HG03045 (cell line): ENCODE measurements around the gene GRIA4.
"Not testable (repeated sequence)": the region's sequence is repeated elsewhere in the genome, so short reads cannot be mapped to it uniquely, and the experiment has no call there.

Source experiments
- ATAC-seq: cut with Tn5 transposase; IDR thresholded peaks from one replicate; pipeline ENCODE4 v1.9.1; 2021; ENCODE audit warnings: mild to moderate bottlenecking, moderate library complexity; ENCODE audit not compliant: unreplicated experiment

The GRIA4 gene

DNA sequence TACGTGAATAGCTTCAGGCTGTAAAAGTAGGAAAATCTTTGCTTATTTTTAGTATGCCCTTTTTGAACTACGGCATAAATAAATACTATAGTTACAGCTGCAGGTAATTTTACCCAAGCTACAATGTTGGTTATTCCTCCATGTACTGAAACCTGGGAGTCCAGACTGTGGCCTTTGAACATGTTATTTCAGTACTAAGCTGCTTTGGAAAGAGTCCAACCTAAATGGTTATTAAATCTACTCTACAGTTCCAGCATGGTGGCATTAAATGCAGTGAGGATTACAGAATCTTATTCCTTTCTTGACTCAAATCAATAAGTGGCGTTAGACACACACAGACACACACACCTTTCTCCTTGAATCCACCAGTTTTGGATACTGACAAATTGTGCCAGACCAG lies 247.1 kb downstream of the GRIA4 start:
- no peak for ATAC-seq

DNA sequence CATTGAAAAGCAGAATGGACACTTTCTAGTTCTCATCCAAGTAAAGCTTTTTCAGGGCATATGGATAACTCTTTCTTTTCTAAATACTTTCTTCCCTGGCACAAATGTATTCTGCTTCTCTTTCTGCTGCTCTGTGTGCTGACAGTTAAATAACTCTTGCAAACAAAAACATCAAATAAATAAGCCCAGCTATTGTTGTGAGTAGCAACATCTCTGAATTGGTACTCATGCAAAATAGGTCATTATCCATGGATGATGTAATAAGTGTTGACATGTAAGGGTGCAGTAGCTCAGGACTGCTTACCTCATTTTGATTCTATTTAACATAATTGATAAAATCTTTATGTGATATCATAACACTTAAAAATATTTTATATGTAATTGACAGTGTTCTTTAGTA lies 247.9 kb downstream of the GRIA4 start:
- ATAC-seq = no peak

DNA sequence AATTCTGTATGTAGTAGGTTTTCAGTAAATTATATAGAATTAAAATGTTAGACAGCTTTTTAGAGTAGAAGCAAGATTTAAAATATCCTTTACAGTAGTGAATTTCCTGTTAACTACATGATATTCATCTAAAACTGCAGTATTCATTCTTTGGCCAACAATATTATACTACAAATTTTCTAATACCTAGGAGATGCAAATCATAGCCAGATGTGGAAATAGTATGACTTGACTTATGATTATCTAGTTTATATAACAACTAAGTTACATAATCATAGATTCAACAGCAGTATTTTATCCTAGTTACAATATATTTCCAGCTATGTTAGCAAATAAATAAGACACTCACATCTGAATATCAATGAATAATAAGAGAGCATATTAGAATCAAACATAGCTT lies 249.0 kb downstream of the GRIA4 start:
- ATAC-seq = no peak

DNA sequence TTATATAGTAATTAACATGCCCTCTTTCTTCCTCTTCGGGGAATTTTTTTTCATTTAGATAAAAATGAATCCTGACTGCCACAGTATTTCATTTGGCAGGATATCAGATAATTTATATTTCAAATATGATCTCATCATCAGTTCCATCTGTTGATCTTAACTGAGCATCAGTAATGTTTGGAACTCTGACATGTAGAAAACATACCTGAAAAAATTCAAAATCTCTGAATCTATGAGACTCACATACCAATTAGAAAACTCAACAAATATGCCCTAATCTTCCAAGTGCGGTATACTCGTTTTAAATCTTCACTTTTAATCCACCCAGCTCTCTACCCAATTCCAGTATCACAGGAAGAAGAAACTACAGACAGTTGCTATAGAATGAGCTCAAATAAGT lies 250.2 kb downstream of the GRIA4 start:
- no peak for ATAC-seq

DNA sequence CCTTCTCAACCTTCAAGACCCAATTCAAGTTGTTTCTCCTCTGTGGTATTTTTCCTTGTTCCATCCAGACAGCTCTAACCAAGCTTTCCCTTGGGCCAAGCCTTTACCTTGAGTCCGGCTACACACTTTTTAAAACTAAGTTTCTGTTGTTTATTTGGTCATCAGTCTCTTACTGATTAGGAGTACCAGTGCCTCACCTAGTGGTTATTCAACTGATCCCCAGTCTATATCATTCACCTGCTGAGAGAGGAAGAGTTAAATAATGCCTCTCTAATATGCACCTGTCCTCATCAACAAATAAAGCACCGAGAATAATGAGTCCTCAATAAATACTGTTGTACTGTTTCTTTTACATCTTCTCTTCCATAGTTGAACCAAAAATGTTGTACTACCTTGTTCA lies 251.4 kb downstream of the GRIA4 start:
- ATAC-seq = no peak

DNA sequence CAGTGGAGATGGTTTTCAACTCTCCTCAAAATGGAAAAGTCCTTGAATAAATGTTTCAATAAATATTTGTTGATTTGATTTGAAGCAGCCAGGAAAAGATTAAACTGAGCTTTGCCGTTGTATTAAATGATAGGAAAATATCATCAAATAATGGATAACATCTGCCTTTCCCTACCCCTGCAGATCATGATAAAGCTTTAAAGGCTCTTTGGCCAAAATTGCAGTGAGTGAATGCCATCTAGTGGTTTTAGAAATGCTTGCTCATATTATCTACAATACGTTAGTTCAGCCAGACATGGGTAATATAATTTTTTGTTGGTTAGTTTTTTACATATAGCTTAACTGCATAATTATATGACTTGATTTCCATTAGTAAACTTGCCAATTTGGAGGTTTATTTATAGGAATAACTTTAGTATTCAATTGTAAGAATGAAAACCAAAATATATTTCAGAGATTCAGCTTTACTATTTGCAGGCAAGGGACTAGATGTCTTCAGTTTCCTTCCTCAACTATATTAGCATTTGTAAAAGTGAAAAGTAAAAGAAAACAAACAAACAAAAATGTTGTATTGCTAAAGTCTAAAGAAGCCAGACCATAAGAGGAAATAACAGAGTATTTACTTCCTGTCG lies 253.0 kb downstream of the GRIA4 start:
- no peak for ATAC-seq

DNA sequence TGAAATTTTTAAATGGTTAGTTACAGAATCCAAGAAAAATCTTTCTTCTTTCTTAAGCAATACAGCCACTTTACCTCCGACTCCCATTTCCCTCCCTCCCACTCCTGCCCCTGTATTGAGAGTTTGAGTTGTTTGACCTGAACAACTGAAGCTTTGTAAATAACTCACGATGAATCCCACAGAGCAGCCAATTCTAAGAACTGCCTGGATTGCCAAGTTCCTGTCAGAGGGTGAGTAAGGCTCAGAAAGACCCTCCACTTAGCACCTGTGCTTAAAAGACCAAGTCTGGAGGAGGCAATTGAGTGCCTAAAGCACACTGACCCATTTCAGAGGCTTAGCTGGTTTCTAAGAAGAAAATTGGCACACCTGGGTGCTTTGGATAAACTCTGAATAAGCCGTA lies 253.7 kb downstream of the GRIA4 start:
- ATAC-seq = no peak

DNA sequence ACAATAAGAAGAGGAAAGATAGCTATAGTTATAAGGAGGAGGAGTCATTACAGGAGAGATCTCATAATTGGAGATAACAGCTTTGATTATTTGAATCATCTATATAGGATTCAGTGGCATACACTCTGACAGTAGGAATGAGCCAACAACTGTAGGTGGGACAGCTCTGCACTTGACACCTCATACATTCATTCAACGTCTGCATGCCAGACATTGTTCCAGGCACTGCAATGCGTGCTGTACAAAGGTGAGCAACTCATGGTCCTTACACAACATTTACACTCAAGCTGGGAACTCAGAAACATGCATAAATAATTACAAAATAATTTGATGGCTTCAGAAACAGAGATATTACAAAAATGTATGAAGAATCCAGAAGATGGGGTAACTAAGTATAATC lies 257.9 kb downstream of the GRIA4 start:
- no peak for ATAC-seq

DNA sequence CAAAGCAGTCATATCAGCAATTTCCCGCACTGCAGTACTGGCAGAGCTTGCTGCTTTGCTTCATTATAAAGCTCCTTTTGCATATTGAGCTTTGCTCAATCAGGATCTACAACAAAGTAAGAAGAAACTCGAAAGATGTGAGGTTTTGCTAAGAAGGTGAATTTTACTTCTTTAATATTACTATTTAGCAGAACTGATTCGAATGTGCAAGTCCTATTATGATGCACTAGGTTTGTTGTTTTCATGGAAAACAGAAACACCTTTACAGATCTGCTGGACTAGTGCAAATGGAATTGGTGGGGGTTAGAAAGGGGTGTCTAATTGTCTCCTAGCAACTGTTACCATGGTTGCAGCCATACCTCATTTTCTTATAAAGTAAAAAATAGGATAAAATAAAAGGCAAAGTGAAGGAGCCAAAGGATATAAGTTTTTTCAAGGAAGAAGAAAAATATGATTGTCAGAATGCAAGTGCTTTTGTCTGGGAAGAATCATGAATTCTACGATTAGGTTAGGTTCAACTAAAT lies 259.0 kb downstream of the GRIA4 start:
- ATAC-seq = no peak

DNA sequence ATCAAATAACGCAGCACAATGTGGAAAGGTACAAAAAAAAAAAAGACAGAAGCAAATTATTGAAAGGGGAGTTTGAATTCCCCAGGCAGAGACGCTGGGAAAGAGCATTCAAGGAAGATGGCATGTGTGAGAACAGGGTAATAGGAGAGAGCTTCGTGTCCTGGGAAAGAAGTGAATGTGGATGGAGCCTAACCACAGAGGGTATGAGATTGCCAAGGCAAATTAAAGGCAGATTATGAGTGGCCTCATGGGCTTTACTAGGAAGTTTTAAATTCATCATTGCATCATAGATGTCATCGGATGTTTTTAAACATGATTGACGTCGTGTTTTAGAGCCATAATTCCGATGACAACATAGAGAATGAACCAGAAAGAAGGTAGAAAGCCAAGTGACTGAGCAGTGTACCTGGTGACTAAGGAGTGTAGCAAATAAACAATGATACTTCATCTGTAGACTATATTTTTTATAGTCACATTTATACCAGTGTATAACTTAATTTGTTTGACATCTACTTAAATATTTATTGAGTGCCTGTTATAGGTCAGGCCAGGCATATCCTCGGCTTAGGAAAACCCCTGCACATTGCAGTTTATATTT lies 260.7 kb downstream of the GRIA4 start:
- no peak for ATAC-seq

DNA sequence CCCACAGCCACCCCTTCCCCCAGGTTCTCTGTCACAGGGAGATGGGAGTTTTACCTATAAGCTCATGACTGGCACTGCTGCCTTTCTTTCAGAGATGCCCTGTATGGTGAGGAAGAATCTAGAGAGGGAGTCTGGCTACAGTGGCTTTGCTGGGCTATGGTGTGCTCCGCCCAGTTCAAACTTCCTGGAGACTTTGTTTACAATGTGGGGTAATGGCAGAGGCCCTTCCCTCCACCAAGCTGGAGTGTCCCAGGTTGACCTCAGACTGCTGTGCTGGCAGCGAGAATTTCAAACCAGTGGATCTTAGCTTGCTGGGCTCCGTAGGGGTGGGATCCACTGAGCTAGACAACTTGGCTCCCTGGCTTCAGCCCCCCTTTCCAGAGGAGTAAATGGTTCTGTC lies 268.6 kb downstream of the GRIA4 start:
- ATAC-seq = no peak

DNA sequence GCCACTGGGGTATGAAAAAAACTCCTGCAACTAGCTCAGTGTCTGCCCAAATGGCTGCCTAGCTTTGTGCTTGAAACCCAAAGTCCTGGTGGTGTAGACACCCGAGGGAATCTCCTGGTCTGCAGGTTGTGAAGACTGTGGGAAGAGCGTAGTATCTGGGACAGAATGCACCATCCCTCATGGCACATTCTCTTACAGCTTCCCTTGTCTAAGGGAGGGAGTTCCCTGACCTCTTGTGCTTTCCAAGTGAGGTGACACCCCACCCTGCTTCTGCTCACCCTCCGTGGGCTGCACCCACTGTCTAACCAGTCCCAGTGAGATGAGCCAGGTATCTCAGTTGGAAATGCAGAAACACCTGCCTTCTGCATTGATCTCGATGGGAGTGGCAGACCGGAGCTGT lies 269.1 kb downstream of the GRIA4 start:
- ATAC-seq = not testable (repeated sequence)

DNA sequence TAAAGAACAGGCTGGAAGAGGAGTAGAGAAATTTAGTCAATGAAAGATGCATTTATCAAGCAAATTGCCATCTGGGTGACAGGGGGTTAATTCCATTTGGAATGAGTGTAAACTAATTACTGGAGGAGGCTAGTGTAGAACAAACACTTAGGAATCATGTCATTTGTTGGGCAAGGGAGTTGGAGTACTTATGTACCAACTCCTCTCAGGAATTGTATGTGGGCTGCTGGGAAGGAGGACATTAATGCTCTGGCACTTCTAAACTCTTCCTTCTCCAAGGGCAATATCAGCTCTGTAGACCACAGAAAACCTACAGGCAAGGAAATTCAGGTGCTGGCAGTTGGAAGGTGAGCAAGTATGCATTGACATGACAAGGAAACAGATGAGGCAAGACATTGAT lies 271.2 kb downstream of the GRIA4 start:
- no peak for ATAC-seq

DNA sequence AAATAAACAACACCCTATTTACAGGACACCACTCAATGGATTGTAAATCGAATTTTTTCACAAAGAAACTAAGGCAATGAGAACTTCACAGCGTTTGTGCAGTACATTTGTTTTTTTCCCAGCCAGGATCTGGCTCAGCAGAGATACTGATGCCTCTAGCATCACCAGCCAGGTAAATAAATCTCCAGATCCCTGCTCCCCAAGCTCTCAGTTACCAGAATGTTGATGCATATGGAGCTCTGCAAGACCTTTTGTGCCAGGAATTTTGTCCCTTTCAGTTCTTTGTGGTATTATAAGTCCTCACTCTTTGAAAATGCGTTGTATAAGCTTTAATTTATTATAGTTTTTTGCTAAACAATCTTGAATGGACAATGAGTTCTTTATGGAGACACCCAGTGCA lies 274.6 kb downstream of the GRIA4 start:
- no peak for ATAC-seq

DNA sequence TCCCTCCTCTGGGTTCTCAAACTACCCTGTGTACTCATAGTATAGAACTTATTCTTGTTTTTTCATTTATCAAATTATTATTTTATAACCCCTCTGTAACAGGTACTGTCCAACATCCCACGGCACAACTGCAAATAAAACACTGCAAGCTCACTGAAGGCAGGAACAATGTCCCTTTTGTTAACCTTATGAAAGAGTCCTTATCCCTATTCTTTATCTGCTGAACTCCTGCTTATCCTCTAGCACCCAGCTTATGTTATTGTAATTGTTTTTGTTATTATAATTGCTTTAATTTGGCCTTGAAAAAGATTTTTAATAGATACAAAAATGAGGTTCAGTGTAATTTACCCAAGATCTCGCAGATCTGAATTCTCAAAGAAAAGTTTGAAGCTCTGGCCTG lies 281.8 kb downstream of the GRIA4 start:
- ATAC-seq = no peak

DNA sequence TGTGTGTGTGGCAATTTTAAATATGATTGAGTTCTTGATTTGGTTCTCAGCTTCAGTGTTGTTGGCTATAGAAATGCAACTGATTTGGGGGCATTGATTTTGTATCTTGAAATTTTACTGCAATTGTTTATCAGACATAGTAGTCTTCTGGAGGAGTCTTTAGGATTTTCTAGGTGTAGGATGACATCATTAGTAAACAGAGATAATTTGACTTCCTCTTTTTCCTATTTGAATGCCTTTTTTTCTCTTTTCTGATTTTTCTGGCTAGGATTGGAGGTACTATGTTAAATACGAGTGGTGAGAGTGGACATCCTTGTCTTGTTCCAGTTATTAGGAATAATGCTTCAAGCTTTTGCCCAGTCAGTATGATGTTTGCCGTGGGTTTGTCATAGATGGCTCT lies 287.3 kb downstream of the GRIA4 start:
- no peak for ATAC-seq

DNA sequence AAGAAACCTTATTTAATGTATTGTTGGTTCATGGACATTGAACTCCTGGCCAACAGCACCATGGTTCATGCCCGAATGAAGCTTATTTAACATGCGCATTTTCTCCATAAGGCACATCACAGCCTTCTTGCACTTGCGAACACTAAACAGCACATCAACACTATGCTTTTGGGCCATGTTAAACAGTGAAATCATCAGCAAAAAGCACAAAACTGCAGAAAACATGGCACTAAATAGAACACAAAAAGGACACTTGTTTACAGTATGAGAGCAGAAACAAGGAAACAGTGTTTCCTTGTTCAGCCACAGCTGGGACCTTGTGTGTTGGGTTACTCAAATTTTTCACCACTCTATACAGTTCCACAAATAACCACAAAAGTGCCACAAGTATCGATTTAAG lies 289.9 kb downstream of the GRIA4 start:
- no peak for ATAC-seq

DNA sequence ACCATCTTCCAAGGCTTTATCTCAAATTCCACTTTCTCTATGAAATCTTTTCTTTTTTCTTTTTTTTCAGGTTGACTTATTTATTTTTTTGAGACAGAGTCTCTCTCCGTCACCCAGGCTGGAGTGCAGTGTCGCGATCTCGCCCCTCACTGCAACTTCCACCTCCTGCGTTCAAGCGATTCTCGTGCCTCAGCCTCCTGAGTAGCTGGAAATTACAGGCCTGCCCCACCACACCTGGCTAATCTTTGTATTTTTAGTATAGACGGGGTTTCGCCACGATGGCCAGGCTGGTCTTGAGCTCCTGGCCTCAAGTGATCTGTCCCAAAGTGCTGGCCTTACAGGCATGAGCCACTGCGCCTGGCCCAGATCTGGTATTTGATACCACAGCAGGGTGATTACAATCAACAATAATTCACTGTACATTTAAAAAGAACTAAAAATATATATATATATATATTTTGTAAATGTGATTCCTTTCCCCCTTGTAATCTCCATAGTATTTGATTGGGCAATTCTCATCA lies 290.7 kb downstream of the GRIA4 start:
- ATAC-seq = no peak

DNA sequence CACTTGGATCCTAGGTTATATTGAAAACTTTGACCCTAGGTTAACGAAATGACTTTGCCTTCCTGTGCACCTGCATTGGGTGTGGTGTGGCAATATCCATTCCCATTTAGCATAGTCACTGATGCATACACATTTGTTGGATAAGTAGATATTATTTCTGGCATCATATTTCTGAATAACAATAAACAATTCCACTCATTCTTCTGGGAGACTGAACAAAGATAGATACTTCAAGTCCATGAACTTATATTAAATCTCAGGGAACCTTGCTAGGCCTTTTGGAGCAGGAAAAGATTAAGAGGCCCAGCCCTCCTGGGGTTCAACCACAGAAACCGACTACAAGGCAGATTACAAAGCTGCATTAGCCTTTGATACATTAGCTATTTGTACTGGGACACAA lies 293.2 kb downstream of the GRIA4 start:
- no peak for ATAC-seq

DNA sequence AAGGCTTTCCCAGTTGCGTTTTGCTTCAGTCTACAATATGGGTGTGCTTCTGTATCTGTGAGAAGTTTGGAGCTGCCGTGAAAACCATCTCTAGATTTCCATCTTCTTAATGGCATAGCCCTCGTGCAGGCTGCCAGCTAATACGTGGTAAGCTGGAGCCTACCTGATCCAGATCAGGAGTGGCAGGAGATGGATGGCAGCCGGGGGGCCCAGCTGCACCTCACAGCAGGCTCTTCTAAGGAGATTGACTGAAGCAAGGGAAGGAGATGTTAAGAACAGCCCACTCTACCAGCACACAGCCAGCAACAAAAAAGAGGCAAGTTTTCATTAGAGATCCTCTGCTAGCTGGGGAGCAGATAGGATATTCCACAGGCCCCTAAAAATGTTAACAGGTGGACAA lies 296.6 kb downstream of the GRIA4 start:
- ATAC-seq = no peak

DNA sequence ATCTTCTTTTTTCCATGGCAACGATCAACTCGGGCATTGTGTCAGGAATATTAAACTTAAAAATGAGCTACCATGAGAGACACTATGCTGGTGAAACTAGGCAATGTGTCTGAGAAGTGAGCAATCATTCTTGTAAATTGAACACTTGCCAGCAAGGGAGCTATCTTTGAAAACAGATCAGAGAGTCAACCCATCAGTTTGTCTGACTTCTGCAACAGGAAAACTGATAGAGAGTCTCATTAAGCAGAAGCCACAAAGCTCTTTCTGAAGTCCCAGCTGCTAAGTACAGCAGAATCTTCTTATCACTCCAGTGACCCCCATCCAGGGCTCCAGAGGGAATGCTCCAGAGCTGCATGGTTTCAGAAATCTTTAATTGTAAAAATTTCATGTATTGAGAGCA lies 297.4 kb downstream of the GRIA4 start:
- no peak for ATAC-seq

DNA sequence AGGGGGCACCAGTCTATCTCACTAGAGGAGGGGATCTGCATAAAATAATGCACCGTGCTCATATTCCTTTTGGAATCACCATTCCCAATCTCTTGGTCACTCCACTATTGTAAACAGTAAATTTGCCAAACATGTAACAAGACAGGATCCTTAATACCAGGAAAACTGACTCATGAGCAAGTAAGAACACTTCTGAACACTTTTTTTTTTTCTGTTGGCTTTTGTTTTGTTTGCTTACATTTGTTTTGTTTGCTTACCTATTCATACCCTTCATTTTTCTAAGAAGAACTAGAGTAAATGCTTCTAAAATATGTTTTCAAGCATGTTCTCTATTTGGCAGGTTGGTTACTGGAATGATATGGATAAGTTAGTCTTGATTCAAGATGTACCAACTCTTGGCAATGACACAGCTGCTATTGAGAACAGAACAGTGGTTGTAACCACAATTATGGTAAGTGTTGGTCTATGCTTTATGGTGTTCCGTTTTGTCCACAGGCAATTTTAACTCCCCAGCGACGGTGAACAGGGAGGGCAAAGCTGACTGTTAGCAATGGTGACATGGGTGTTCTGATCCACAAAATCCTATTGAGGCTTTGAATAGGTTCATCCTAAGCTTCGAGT lies 300.3 kb downstream of the GRIA4 start:
- ATAC-seq = no peak
